ENCODE data around the gene MRPL12.

MRPL12 gene

GRCh38 chr17:81710514-81711308 lies 7.5 kb downstream of the MRPL12 start:
- Histone ChIP-seq H3K4me3 (ENCODE audit: insufficient read depth, low read depth, low read length, poor library complexity, severe bottlenecking) (peak overlapping the region; percentile 50), H3K27ac (ENCODE audit: insufficient read depth, low read length, poor library complexity, severe bottlenecking) (no peak overlapping the region), H3K4me1 (ENCODE audit: control insufficient read depth, insufficient read depth, low read length, poor library complexity, severe bottlenecking) (peaks cover 20% of the 10 kb centered on the region), H3K36me3 (ENCODE audit: control insufficient read depth, insufficient read depth, low read length) (peaks cover 18% of the 10 kb centered on the region), H3K9me3 (ENCODE audit: control insufficient read depth, low read length) (no peaks in the 10 kb centered on the region), H3K27me3 (replicated peaks; ENCODE audit: control insufficient read depth, insufficient read depth, low read length, poor library complexity, severe bottlenecking) (no peaks in the 10 kb centered on the region)
- DNase-seq: no peak

- Histone ChIP-seq H3K4me1 (ENCODE audit: control insufficient read depth, insufficient read depth, low read length, poor library complexity, severe bottlenecking) (peaks cover 20% of the 10 kb centered on the region), H3K9me3 (ENCODE audit: control insufficient read depth, low read length) (no peaks in the 10 kb centered on the region), H3K4me3 (ENCODE audit: insufficient read depth, low read depth, low read length, poor library complexity, severe bottlenecking) (peak within 1 kb of the TSS; percentile 54), H3K36me3 (ENCODE audit: control insufficient read depth, insufficient read depth, low read length) (peaks cover 7% of the 10 kb centered on the region), H3K27me3 (replicated peaks; ENCODE audit: control insufficient read depth, insufficient read depth, low read length, poor library complexity, severe bottlenecking) (no peaks in the 10 kb centered on the region), H3K27ac (ENCODE audit: insufficient read depth, low read length, poor library complexity, severe bottlenecking) (no peak within 1 kb of the TSS)
- DNase-seq: peak; percentile 58 to 66 (median 65)
Observed at GRCh38 chr17:81711814-81712467, 8.8 kb downstream of the MRPL12 start, which contains the start of gene SLC25A10. Gene SLC25A10 (plus strand): TSS chr17:81712284. CDS start chr17:81712427, 143 bp downstream.

- Histone ChIP-seq H3K4me1 (ENCODE audit: control insufficient read depth, insufficient read depth, low read length, poor library complexity, severe bottlenecking) (peaks cover 20% of the 10 kb centered on the region), H3K4me3 (ENCODE audit: insufficient read depth, low read depth, low read length, poor library complexity, severe bottlenecking) (peak overlapping the region; percentile 54), H3K27me3 (replicated peaks; ENCODE audit: control insufficient read depth, insufficient read depth, low read length, poor library complexity, severe bottlenecking) (no peaks in the 10 kb centered on the region), H3K9me3 (ENCODE audit: control insufficient read depth, low read length) (no peaks in the 10 kb centered on the region), H3K27ac (ENCODE audit: insufficient read depth, low read length, poor library complexity, severe bottlenecking) (no peak overlapping the region), H3K36me3 (ENCODE audit: control insufficient read depth, insufficient read depth, low read length) (peaks cover 1% of the 10 kb centered on the region)
- no peak for DNase-seq
Observed at GRCh38 chr17:81712468-81713003, 9.4 kb downstream of the MRPL12 start.

- Histone ChIP-seq H3K27ac (ENCODE audit: insufficient read depth, low read length, poor library complexity, severe bottlenecking) (no peak overlapping the region), H3K27me3 (replicated peaks; ENCODE audit: control insufficient read depth, insufficient read depth, low read length, poor library complexity, severe bottlenecking) (no peaks in the 10 kb centered on the region), H3K4me3 (ENCODE audit: insufficient read depth, low read depth, low read length, poor library complexity, severe bottlenecking) (no peak overlapping the region), H3K9me3 (ENCODE audit: control insufficient read depth, low read length) (no peaks in the 10 kb centered on the region), H3K36me3 (ENCODE audit: control insufficient read depth, insufficient read depth, low read length) (no peaks in the 10 kb centered on the region), H3K4me1 (ENCODE audit: control insufficient read depth, insufficient read depth, low read length, poor library complexity, severe bottlenecking) (peaks cover 20% of the 10 kb centered on the region)
- DNase-seq: no peak
Observed at GRCh38 chr17:81713004-81713555, 9.9 kb downstream of the MRPL12 start.

GRCh38 chr17:81713556-81714411 lies 10.6 kb downstream of the MRPL12 start:
- no peak for DNase-seq
- H3K9me3 ChIP-seq (ENCODE audit: control insufficient read depth, low read length): no peaks in the 10 kb centered on the region
- peaks cover 20% of the 10 kb centered on the region for H3K4me1 ChIP-seq (ENCODE audit: control insufficient read depth, insufficient read depth, low read length, poor library complexity, severe bottlenecking)
- H3K27me3 ChIP-seq (replicated peaks; ENCODE audit: control insufficient read depth, insufficient read depth, low read length, poor library complexity, severe bottlenecking): no peaks in the 10 kb centered on the region
- no peaks in the 10 kb centered on the region for H3K36me3 ChIP-seq (ENCODE audit: control insufficient read depth, insufficient read depth, low read length)
- no peak overlapping the region for H3K4me3 ChIP-seq (ENCODE audit: insufficient read depth, low read depth, low read length, poor library complexity, severe bottlenecking)
- H3K27ac ChIP-seq (ENCODE audit: insufficient read depth, low read length, poor library complexity, severe bottlenecking): no peak overlapping the region

GRCh38 chr17:81714412-81715106 lies 11.4 kb downstream of the MRPL12 start:
- H3K27ac ChIP-seq (ENCODE audit: insufficient read depth, low read length, poor library complexity, severe bottlenecking): no peak overlapping the region
- no peak for DNase-seq
- no peaks in the 10 kb centered on the region for H3K36me3 ChIP-seq (ENCODE audit: control insufficient read depth, insufficient read depth, low read length)
- no peaks in the 10 kb centered on the region for H3K27me3 ChIP-seq (replicated peaks; ENCODE audit: control insufficient read depth, insufficient read depth, low read length, poor library complexity, severe bottlenecking)
- no peak overlapping the region for H3K4me3 ChIP-seq (ENCODE audit: insufficient read depth, low read depth, low read length, poor library complexity, severe bottlenecking)
- H3K4me1 ChIP-seq (ENCODE audit: control insufficient read depth, insufficient read depth, low read length, poor library complexity, severe bottlenecking): peaks cover 20% of the 10 kb centered on the region
- H3K9me3 ChIP-seq (ENCODE audit: control insufficient read depth, low read length): no peaks in the 10 kb centered on the region

GRCh38 chr17:81715107-81715871 lies 12.1 kb downstream of the MRPL12 start:
- DNase-seq: no peak
- H3K9me3 ChIP-seq (ENCODE audit: control insufficient read depth, low read length): no peaks in the 10 kb centered on the region
- no peaks in the 10 kb centered on the region for H3K27me3 ChIP-seq (replicated peaks; ENCODE audit: control insufficient read depth, insufficient read depth, low read length, poor library complexity, severe bottlenecking)
- H3K4me1 ChIP-seq (ENCODE audit: control insufficient read depth, insufficient read depth, low read length, poor library complexity, severe bottlenecking): peaks cover 20% of the 10 kb centered on the region
- H3K4me3 ChIP-seq (ENCODE audit: insufficient read depth, low read depth, low read length, poor library complexity, severe bottlenecking): no peak overlapping the region
- H3K36me3 ChIP-seq (ENCODE audit: control insufficient read depth, insufficient read depth, low read length): no peaks in the 10 kb centered on the region
- no peak overlapping the region for H3K27ac ChIP-seq (ENCODE audit: insufficient read depth, low read length, poor library complexity, severe bottlenecking)

- Histone ChIP-seq H3K4me3 (ENCODE audit: insufficient read depth, low read depth, low read length, poor library complexity, severe bottlenecking) (no peak overlapping the region), H3K27ac (ENCODE audit: insufficient read depth, low read length, poor library complexity, severe bottlenecking) (no peak overlapping the region), H3K36me3 (ENCODE audit: control insufficient read depth, insufficient read depth, low read length) (no peaks in the 10 kb centered on the region), H3K27me3 (replicated peaks; ENCODE audit: control insufficient read depth, insufficient read depth, low read length, poor library complexity, severe bottlenecking) (no peaks in the 10 kb centered on the region), H3K9me3 (ENCODE audit: control insufficient read depth, low read length) (no peaks in the 10 kb centered on the region), H3K4me1 (ENCODE audit: control insufficient read depth, insufficient read depth, low read length, poor library complexity, severe bottlenecking) (peaks cover 13% of the 10 kb centered on the region)
- DNase-seq: no peak
Observed at GRCh38 chr17:81715872-81716673, 12.9 kb downstream of the MRPL12 start.
